Thyroid gland (tissue), 4 donors: Measurements from ENCODE around the gene PARP2. TPM values are rescaled to one million over a fixed set of nuclear protein-coding genes. Genes with fewer than 3 reads are reported as not detected.

ENCODE experiments used
- DNase-seq, 2 donors: peaks; one replicate each; pipeline ENCODE4 v3.0.0-alpha.2; 2019
- H3K27ac ChIP-seq, 3 donors: fragments of 200-600 bp; sonication (generic); 1 replicate in 2 of 3; 2 replicates in 1 of 3; pipeline ENCODE4 v1.5.1; 2016 to 2019; ENCODE audit warnings: mild to moderate bottlenecking in 1 of 3, moderate library complexity in 1 of 3
- H3K27me3 ChIP-seq: fragments of 200-600 bp; sonication (generic); one replicate; pipeline ENCODE4 v1.5.1; 2019
- H3K36me3 ChIP-seq, 2 donors: fragments of 200-600 bp; sonication (generic); one replicate each; pipeline ENCODE4 v1.5.1; 2016 to 2019
- H3K4me1 ChIP-seq, 2 donors: fragments of 200-600 bp; sonication (generic); one replicate each; pipeline ENCODE4 v1.5.1; 2017 to 2019
- H3K4me3 ChIP-seq, 3 donors: fragments of 200-600 bp; sonication (generic); replicated peaks in 1 of 3; 1 replicate in 2 of 3; 2 replicates in 1 of 3; pipeline ENCODE4 v1.5.1; 2016; ENCODE audit warnings: mild to moderate bottlenecking in 1 of 3
- H3K9me3 ChIP-seq: fragments of 200-600 bp; sonication (generic); one replicate; pipeline ENCODE4 v1.5.1; 2017
- POLR2A ChIP-seq, 2 donors: fragments of 450-650 bp; IDR thresholded peaks; one replicate each; pipeline ENCODE4 v1.6.1; 2017; ENCODE audit warnings: antibody characterized with exemption in 2 of 2, mild to moderate bottlenecking in 2 of 2, moderate library complexity in 1 of 2
- WGBS, 2 donors: methylation state at CpG; one replicate each; pipeline ENCODE4 v1.1.5; 2017; 5-methylcytosine and 5-hydroxymethylcytosine counted together
- intact Hi-C: fragments of 100-400 bp; cut with DNase I; formaldehyde crosslinking; loops from one replicate; pipeline ENCODE4 v1.15.1; 2023
- total RNA-seq, 4 donors: library from RNA; depleted of rRNA; stranded (reverse); fragments of >200 nt; gene quantifications; one replicate each; pipeline ENCODE4 v1.2.3, GENCODE V29; 2016
- TF ChIP-seq, protein P1 (sequence below), 6 experiments: fragments of 200-600 bp in 3 of 6; fragments of 450-650 bp in 3 of 6; sonication (generic) in 3 of 6; IDR thresholded peaks; one replicate each; pipeline ENCODE4 v1.5.1; 2016 to 2019; ENCODE audit warnings: antibody characterized with exemption in 6 of 6, mild to moderate bottlenecking in 2 of 6, inconsistent platforms in 1 of 6, moderate library complexity in 1 of 6

The PARP2 gene
- total RNA-seq, 4 donors from 2014 or later: 8.8 to 14.6 (median 9.7) TPM

DNA sequence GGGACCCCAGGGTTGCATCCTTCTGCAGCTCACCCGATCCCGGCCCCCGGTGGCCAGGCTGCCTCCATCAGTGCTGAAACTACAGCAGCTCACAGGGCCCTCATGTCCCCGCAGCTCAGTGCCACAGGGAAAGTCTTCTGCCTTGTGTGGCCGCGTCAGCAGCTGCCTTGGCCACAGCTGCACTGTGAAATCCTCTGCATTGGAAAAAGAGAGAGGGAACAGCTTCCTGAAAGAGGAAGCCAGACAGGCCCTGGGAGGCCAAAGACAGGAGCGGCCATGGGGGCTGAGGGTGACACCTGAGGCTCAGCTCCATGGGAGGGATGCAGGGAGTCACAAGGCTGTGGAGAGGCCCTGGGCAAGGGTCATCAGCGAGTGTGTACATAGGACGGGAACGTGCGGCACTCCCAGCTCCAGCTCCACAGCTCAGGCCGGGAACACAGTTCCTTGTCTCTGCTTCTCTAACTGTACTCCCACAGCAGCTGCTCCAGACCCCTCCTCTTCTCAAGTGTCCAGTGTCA, 32.7 kb downstream of the PARP2 start:
- H3K4me1 ChIP-seq: no peaks in the 10 kb centered on the region
- no peak overlapping the region for H3K27ac ChIP-seq
- DNase-seq: no peak
- peaks cover 80 to 97% of the 10 kb centered on the region in 2 donors for H3K36me3 ChIP-seq
- H3K27me3 ChIP-seq: no peaks in the 10 kb centered on the region
- H3K9me3 ChIP-seq: no peaks in the 10 kb centered on the region
- no peak for TF ChIP-seq POLR2A (IDR thresholded peaks at IDR 0.05)
- TF ChIP-seq, protein P1, sequence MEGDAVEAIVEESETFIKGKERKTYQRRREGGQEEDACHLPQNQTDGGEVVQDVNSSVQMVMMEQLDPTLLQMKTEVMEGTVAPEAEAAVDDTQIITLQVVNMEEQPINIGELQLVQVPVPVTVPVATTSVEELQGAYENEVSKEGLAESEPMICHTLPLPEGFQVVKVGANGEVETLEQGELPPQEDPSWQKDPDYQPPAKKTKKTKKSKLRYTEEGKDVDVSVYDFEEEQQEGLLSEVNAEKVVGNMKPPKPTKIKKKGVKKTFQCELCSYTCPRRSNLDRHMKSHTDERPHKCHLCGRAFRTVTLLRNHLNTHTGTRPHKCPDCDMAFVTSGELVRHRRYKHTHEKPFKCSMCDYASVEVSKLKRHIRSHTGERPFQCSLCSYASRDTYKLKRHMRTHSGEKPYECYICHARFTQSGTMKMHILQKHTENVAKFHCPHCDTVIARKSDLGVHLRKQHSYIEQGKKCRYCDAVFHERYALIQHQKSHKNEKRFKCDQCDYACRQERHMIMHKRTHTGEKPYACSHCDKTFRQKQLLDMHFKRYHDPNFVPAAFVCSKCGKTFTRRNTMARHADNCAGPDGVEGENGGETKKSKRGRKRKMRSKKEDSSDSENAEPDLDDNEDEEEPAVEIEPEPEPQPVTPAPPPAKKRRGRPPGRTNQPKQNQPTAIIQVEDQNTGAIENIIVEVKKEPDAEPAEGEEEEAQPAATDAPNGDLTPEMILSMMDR (IDR thresholded peaks at IDR 0.05): no peak
- intact Hi-C loops: no loop called here
- H3K4me3 ChIP-seq: no peak overlapping the region
- 90 to 95% methylated on average over 11 to 12 of the region's 12 CpGs for WGBS, 2 donors

DNA sequence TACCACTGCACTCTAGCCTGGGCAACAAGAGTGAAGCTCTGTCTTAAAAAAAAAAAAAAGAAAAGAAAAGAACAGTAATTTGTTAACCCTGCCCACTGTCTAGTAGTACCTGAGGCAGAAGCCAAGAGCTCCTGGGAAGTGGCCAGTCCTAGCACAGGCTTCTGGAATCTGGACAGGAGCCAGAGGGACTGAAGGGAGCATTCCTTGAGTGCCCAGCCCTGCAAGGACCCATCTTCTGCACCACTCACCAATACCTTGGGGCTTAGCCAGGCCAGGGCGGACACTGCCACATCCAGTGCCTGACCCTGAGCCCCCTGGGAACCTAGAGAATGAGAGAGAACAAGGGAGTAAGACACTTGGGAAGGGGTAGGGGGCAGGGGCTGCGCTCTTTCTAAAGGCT, 33.7 kb downstream of the PARP2 start:
- Histone ChIP-seq H3K27me3 (no peaks in the 10 kb centered on the region), H3K4me3 (no peak overlapping the region), H3K4me1 (no peaks in the 10 kb centered on the region), H3K36me3 (peaks cover 91 to 97% of the 10 kb centered on the region in 2 donors), H3K27ac (no peak overlapping the region), H3K9me3 (no peaks in the 10 kb centered on the region)
- no peak for TF ChIP-seq POLR2A (IDR thresholded peaks at IDR 0.05)
- TF ChIP-seq, protein P1 (IDR thresholded peaks at IDR 0.05): no peak
- intact Hi-C loops: no loop called here
- WGBS, 2 donors: 94 to 100% methylated on average over 2 of the region's 2 CpGs
- peak; percentile 51 to 55 for DNase-seq

DNA sequence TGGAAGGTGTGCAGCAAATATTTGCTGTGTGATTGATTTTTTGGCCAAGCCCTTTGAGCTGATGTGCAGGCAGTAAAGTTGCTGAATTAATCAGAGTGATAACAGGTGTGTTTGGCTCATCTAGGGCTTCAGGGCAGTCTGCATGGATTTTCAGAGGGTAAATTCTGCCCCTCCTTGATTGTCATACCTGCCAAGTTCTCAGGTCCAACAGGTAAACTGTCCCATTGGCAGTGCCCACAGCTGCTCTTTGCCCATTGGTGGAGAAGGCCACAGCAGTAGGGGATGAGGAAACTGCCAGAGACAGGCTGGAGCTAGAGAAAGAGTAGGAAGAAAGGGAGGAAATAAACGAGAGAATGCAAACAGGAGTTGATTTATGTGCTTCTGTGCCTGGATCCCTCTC, 36.3 kb downstream of the PARP2 start:
- Histone ChIP-seq H3K27me3 (no peaks in the 10 kb centered on the region), H3K4me1 (no peaks in the 10 kb centered on the region), H3K4me3 (no peak overlapping the region), H3K27ac (no peak overlapping the region), H3K36me3 (peaks cover 91 to 97% of the 10 kb centered on the region in 2 donors), H3K9me3 (no peaks in the 10 kb centered on the region)
- intact Hi-C loops: no loop called here
- WGBS, 2 donors: 67 to 74% methylated on average over 1 of the region's 1 CpG
- TF ChIP-seq, protein P1 (IDR thresholded peaks at IDR 0.05): no peak
- no peak for TF ChIP-seq POLR2A (IDR thresholded peaks at IDR 0.05)
- no peak for DNase-seq

DNA sequence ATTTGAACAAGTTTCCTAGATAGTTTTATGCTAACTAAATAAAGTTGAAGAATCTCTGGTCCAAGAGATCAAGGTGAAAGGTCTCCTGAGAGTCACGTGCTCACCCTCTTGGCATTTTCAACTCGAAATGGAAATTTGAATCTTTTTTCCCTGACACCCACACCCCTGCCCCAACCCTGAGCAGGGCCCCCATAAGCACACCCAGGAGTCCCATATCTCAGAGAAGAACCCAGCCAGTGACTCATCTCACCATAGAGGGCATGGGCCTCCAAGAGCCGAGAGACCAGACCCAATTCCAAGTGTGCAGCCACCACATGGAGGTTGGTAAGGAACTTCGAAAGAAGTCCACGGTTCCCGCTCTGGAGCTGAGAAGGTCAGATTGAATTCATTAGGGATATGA, 37.2 kb downstream of the PARP2 start:
- WGBS, 2 donors: 87 to 95% methylated on average over 6 of the region's 6 CpGs
- TF ChIP-seq, protein P1 (IDR thresholded peaks at IDR 0.05): no peak
- TF ChIP-seq POLR2A (IDR thresholded peaks at IDR 0.05): no peak
- intact Hi-C loops: no loop called here
- DNase-seq: no peak
- H3K27me3 ChIP-seq: no peaks in the 10 kb centered on the region
- no peaks in the 10 kb centered on the region for H3K9me3 ChIP-seq
- H3K4me3 ChIP-seq: no peak overlapping the region
- peaks cover 93 to 98% of the 10 kb centered on the region in 2 donors for H3K36me3 ChIP-seq
- no peaks in the 10 kb centered on the region for H3K4me1 ChIP-seq
- H3K27ac ChIP-seq: no peak overlapping the region

DNA sequence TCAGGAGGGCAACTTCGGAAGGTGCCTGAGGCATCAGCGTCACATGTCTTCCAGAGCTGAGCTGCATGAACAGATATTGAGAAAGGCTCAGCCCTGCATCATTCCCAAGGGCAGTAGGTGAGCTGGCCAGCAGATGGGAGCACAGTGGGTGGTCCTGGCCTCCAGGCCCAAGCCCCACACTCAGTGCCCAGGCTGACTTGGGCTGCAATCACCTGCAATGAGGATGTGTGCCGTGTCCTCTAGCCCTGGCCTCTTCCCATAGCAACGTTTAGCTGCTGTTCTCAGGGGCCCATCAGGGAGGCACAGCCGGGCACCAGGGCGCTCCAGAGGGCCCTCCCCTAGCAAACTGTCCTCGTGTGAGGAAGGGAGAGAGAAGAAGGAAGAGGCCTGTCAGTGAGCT, 37.9 kb downstream of the PARP2 start:
- H3K27me3 ChIP-seq: no peaks in the 10 kb centered on the region
- no peaks in the 10 kb centered on the region for H3K9me3 ChIP-seq
- TF ChIP-seq, protein P1 (IDR thresholded peaks at IDR 0.05): no peak
- no peak for TF ChIP-seq POLR2A (IDR thresholded peaks at IDR 0.05)
- WGBS, 2 donors: 89% methylated on average over 7 of the region's 7 CpGs
- DNase-seq: no peak
- no peak overlapping the region for H3K4me3 ChIP-seq
- H3K36me3 ChIP-seq: peaks cover 93 to 98% of the 10 kb centered on the region in 2 donors
- H3K27ac ChIP-seq: no peak overlapping the region
- no peaks in the 10 kb centered on the region for H3K4me1 ChIP-seq
- intact Hi-C loops: no loop called here
